HepG2 (cell line): ENCODE data around the gene CPHXL2. TPM values are rescaled to one million over a fixed set of nuclear protein-coding genes. Genes with fewer than 3 reads are reported as not detected.
A peak's percentile ranks its signal among the peaks of the same experiment; 100 is the strongest.

Experiments used
- ATF3 ChIP-seq: sonication (generic); formaldehyde crosslinking; IDR thresholded peaks from 2 replicates; pipeline ENCODE4 v1.4.0; 2020; ENCODE audit warnings: missing genetic modification reagents
- CBFB ChIP-seq: sonication (generic); formaldehyde crosslinking; IDR thresholded peaks from 2 replicates; pipeline ENCODE4 v1.4.0; 2020; ENCODE audit warnings: missing genetic modification reagents
- CENPX ChIP-seq: sonication (generic); formaldehyde crosslinking; IDR thresholded peaks from 2 replicates; pipeline ENCODE4 v1.9.0; 2021; ENCODE audit warnings: mild to moderate bottlenecking, missing genetic modification reagents, moderate library complexity
- EED ChIP-seq: sonication (generic); formaldehyde crosslinking; IDR thresholded peaks from 2 replicates; pipeline ENCODE4 v1.5.0; 2020; ENCODE audit warnings: mild to moderate bottlenecking, missing genetic modification reagents
- GRHL1 ChIP-seq: sonication (generic); formaldehyde crosslinking; conservative IDR thresholded peaks from 2 replicates; pipeline ENCODE4 v1.8.0; 2022; ENCODE audit warnings: missing genetic modification reagents
- GZF1 ChIP-seq: sonication (generic); formaldehyde crosslinking; IDR thresholded peaks from 2 replicates; pipeline ENCODE4 v1.5.1; 2020; ENCODE audit warnings: mild to moderate bottlenecking, missing genetic modification reagents
- HHEX ChIP-seq: IDR thresholded peaks from 2 replicates; pipeline ENCODE4 v1.6.1; 2016; ENCODE audit warnings: control low read depth
- ISX ChIP-seq: sonication (generic); formaldehyde crosslinking; conservative IDR thresholded peaks from 2 replicates; pipeline ENCODE4 v1.5.0; 2020; ENCODE audit warnings: missing genetic modification reagents
- KDM2A ChIP-seq: sonication (generic); formaldehyde crosslinking; IDR thresholded peaks from 2 replicates; pipeline ENCODE4 v1.4.0; 2020; ENCODE audit warnings: low read depth, missing genetic modification reagents, borderline replicate concordance
- MAX ChIP-seq: IDR thresholded peaks from 2 replicates; pipeline ENCODE4 v1.6.1; 2012; ENCODE audit warnings: inconsistent platforms
- NBN ChIP-seq: fragments of 450-650 bp; conservative IDR thresholded peaks from 2 replicates; pipeline ENCODE4 v1.6.1; 2017
- NFKB2 ChIP-seq: sonication (generic); formaldehyde crosslinking; IDR thresholded peaks from 2 replicates; pipeline ENCODE4 v1.4.0; 2020; ENCODE audit warnings: missing genetic modification reagents, borderline replicate concordance
- TFDP1 ChIP-seq: IDR thresholded peaks from 2 replicates; pipeline ENCODE4 v1.6.1; 2016; ENCODE audit warnings: missing compliant biosample characterization, missing genetic modification reagents, borderline replicate concordance
- TGIF2 ChIP-seq: IDR thresholded peaks from 2 replicates; pipeline ENCODE4 v1.6.1; 2016; ENCODE audit warnings: control low read depth, missing compliant biosample characterization
- ZBTB42 ChIP-seq: sonication (generic); formaldehyde crosslinking; IDR thresholded peaks from 2 replicates; pipeline ENCODE4 v1.5.0; 2020; ENCODE audit warnings: mild to moderate bottlenecking, missing genetic modification reagents
- ZFP36 ChIP-seq: fragments of 150-350 bp; IDR thresholded peaks from 2 replicates; pipeline ENCODE4 v1.6.1; 2018; ENCODE audit warnings: borderline replicate concordance, low read length, low read depth; ENCODE audit not compliant: partially characterized antibody
- ZNF121 ChIP-seq: sonication (generic); formaldehyde crosslinking; IDR thresholded peaks from 2 replicates; pipeline ENCODE4 v1.5.0; 2020; ENCODE audit warnings: mild to moderate bottlenecking, missing genetic modification reagents
- ZNF18 ChIP-seq: sonication (generic); formaldehyde crosslinking; IDR thresholded peaks from 2 replicates; pipeline ENCODE4 v1.8.0; 2022; ENCODE audit warnings: mild to moderate bottlenecking, missing genetic modification reagents; ENCODE audit not compliant: insufficient replicate concordance
- ZNF225 ChIP-seq: sonication (generic); formaldehyde crosslinking; IDR thresholded peaks from 2 replicates; pipeline ENCODE4 v1.4.0; 2020; ENCODE audit warnings: mild to moderate bottlenecking, missing genetic modification reagents
- ZNF282 ChIP-seq: fragments of 450-650 bp; IDR thresholded peaks from 2 replicates; pipeline ENCODE4 v1.6.1; 2018; ENCODE audit not compliant: partially characterized antibody
- ZNF317 ChIP-seq: sonication (generic); formaldehyde crosslinking; IDR thresholded peaks from 2 replicates; pipeline ENCODE4 v1.5.0; 2020; ENCODE audit warnings: mild to moderate bottlenecking, missing genetic modification reagents
- ZNF7 ChIP-seq: IDR thresholded peaks from 2 replicates; pipeline ENCODE4 v1.6.1; 2016; ENCODE audit warnings: missing biosample characterization, missing genetic modification reagents
- ZNF746 ChIP-seq: sonication (generic); formaldehyde crosslinking; IDR thresholded peaks from 2 replicates; pipeline ENCODE4 v1.8.0; 2022; ENCODE audit warnings: mild to moderate bottlenecking, missing genetic modification reagents
- ZNF761 ChIP-seq: sonication (generic); formaldehyde crosslinking; conservative IDR thresholded peaks from 2 replicates; pipeline ENCODE4 v1.4.0; 2020; ENCODE audit warnings: mild to moderate bottlenecking, missing genetic modification reagents
- ZNF772 ChIP-seq: sonication (generic); formaldehyde crosslinking; IDR thresholded peaks from 2 replicates; pipeline ENCODE4 v1.5.0; 2020; ENCODE audit warnings: mild to moderate bottlenecking, missing genetic modification reagents
- polyA plus RNA-seq, 8 experiments: library from polyadenylated mRNA; depleted of rRNA in 3 of 8; stranded (reverse) in 7 of 8; unstranded in 1 of 8; fragments of >200 nt; fragmentation: Illumina TruSeq in 4 of 8; extraction: Trizol in 4 of 8; gene quantifications; 2 replicates each; pipeline versions ENCODE4 v1.2.1 to v1.2.3, GENCODE V29; 2011 to 2016; ENCODE audit warnings: low read depth in 4 of 8, missing spikeins in 1 of 8, mixed read lengths in 1 of 8; ENCODE audit not compliant: insufficient read depth in 1 of 8
- total RNA-seq, 5 experiments: library from RNA; depleted of rRNA; stranded (reverse); fragments of >200 nt; fragmentation: Illumina TruSeq; extraction: Trizol; gene quantifications; 2 replicates each; pipeline ENCODE4 v1.2.3, GENCODE V29; 2016; ENCODE audit warnings: low read depth in 1 of 5

CPHXL2 gene
- total and polyA plus RNA-seq, 2 of the 13 experiments (the other 11 are each of a cell fraction or from before 2014, with no cell fraction given): not detected

GRCh38 chr16:75622761-75623605 is 53.8 kb downstream of the CPHXL2 start, which contains the start of gene ADAT1 (continued):
- TF ChIP-seq ATF3 (CRISPR knock-in tag) (peak; percentile 55; the same call in 1 of the 2 replicates), ZNF7 (CRISPR knock-in tag) (no peak), NFKB2 (peak; percentile 83), NBN (no peak), ZNF746 (CRISPR knock-in tag) (peak; percentile 55), ZNF761 (CRISPR knock-in tag) (no peak), CBFB (peak; percentile 73; the same call in 1 of the 2 replicates), ZNF317 (CRISPR knock-in tag) (peak; percentile 70), ZNF772 (CRISPR knock-in tag) (peak; percentile 82), ZNF225 (no peak), ZFP36 (no peak), MAX (peak; percentile 92), KDM2A (peak; percentile 100), ZNF121 (CRISPR knock-in tag) (peak; percentile 85; the same call in 1 of the 2 replicates), CENPX (CRISPR knock-in tag) (no peak), TFDP1 (CRISPR knock-in tag) (peak; percentile 97), ZBTB42 (0 out of 2 replicates have a peak, but pooled peaks have one; percentile 48), TGIF2 (CRISPR knock-in tag) (peak; percentile 100), EED (CRISPR knock-in tag) (peak; percentile 60; the same call in 1 of the 2 replicates), GRHL1 (CRISPR knock-in tag) (no peak), ZNF282 (no peak), ISX (CRISPR knock-in tag) (no peak), ZNF18 (CRISPR knock-in tag) (peak; percentile 64), GZF1 (CRISPR knock-in tag) (peak; percentile 57; the same call in 1 of the 2 replicates), HHEX (CRISPR knock-in tag) (no peak)
